Mononuclear cell (primary cell): ENCODE results near the gene LTC4S. TPM values are rescaled to one million over a fixed set of nuclear protein-coding genes. Genes with fewer than 3 reads are reported as not detected.

Experiments used
- H3K27me3 ChIP-seq: 2 replicates; pipeline ENCODE4 v1.6.0; 2011; ENCODE audit warnings: low read length, control low read depth; ENCODE audit not compliant: insufficient read depth
- H3K4me1 ChIP-seq: 2 replicates; pipeline ENCODE4 v1.5.1; 2011; ENCODE audit warnings: mild to moderate bottlenecking, low read length, control low read depth; ENCODE audit not compliant: insufficient read depth
- H3K4me3 ChIP-seq: 2 replicates; pipeline ENCODE4 v1.5.1; 2011; ENCODE audit warnings: mild to moderate bottlenecking, low read length, moderate library complexity
- H3K9me3 ChIP-seq: 2 replicates; pipeline ENCODE4 v1.5.1; 2011; ENCODE audit warnings: low read depth, mild to moderate bottlenecking, control low read depth, low read length
- total RNA-seq: library from RNA; depleted of rRNA; stranded (reverse); fragments of >200 nt; gene quantifications from one replicate; pipeline ENCODE4 v1.2.3, GENCODE V29; 2012

LTC4S gene
- total RNA-seq, 1 donor, result 2.5 TPM

DNA sequence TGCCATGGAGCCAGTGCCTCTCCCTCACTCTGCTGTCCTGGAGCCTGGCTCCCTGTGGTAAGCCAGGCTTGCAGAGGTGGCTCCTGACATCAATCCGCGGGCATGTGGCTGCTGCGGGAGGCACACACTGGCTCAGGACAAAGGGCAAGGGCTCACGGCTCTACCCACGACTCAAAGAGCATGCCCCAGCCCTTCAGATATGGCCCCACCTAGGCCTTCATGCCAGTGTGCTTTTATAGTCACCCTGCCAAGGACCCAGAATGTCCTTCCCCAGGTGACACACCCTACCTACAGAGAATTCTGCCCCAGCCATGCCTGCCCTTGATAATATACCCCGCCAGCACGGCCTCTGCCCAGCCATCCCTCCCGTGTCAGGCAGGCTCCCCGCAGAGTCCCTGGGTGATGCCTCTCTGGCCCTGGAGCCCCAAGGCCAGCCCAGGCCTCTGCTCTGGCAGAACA lies 11.3 kb downstream of the LTC4S start:
- Histone ChIP-seq H3K27me3 (no peaks in the 10 kb centered on the region), H3K4me1 (peaks cover 50% of the 10 kb centered on the region), H3K4me3 (peak overlapping the region; percentile 59), H3K9me3 (no peaks in the 10 kb centered on the region)

GRCh38 chr5:179805529-179806249 lies 11.9 kb downstream of the LTC4S start:
- H3K4me3 ChIP-seq, result peak overlapping the region; percentile 59

GRCh38 chr5:179806250-179807048 lies 12.7 kb downstream of the LTC4S start, which contains the start of gene MGAT4B:
TSS of gene MGAT4B (minus strand) at chr5:179806866. CDS start at chr5:179806583, 283 bp downstream.
- H3K4me1 ChIP-seq, result peaks cover 50% of the 10 kb centered on the region

More at GRCh38 chr5:179805529-179806249, 11.9 kb downstream of the LTC4S start:
- H3K9me3 ChIP-seq, result no peaks in the 10 kb centered on the region
- no peaks in the 10 kb centered on the region for H3K27me3 ChIP-seq
- peaks cover 50% of the 10 kb centered on the region for H3K4me1 ChIP-seq

DNA sequence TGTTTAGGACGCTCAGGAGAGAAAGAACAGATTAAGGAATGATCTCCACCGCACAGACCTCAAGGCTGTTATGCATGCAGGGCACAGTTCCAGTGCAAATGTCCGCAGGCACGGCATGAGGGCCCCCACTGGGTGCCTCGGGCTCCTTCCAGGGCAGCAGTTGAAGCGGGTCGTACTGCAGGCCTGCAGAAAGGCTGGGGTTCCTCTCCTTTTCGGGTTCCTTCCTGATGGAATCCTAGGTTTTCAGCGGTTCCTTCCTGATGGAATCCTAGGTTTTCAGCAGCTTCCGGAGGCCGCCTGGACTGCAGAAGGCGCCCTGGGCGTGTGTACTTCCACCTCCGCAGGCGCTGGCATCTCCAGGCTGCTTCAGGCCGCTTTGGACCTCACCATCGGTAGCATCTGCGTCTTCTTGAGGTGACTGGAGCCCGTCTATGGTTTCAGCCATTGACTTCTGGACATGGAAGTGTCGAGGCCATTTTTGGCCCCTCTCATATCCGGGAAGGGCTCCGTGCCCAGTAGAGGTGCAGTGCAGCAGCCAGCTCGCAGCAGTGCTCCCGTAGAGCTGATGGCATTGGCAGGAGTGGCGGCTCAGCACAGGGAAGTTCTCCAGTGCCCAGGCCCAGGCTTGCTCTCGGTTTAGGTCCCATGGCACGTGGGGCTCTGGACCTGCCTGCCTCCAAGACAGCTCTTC lies 18.5 kb downstream of the LTC4S start:
- peaks cover 19% of the 10 kb centered on the region for H3K4me1 ChIP-seq
- no peaks in the 10 kb centered on the region for H3K27me3 ChIP-seq
- H3K9me3 ChIP-seq, result no peaks in the 10 kb centered on the region
- no peak overlapping the region for H3K4me3 ChIP-seq

More at GRCh38 chr5:179806250-179807048, 12.7 kb downstream of the LTC4S start, which contains the start of gene MGAT4B:
- no peaks in the 10 kb centered on the region for H3K9me3 ChIP-seq
- peak within 1 kb of the TSS; percentile 59 for H3K4me3 ChIP-seq
- H3K27me3 ChIP-seq, result no peaks in the 10 kb centered on the region

DNA sequence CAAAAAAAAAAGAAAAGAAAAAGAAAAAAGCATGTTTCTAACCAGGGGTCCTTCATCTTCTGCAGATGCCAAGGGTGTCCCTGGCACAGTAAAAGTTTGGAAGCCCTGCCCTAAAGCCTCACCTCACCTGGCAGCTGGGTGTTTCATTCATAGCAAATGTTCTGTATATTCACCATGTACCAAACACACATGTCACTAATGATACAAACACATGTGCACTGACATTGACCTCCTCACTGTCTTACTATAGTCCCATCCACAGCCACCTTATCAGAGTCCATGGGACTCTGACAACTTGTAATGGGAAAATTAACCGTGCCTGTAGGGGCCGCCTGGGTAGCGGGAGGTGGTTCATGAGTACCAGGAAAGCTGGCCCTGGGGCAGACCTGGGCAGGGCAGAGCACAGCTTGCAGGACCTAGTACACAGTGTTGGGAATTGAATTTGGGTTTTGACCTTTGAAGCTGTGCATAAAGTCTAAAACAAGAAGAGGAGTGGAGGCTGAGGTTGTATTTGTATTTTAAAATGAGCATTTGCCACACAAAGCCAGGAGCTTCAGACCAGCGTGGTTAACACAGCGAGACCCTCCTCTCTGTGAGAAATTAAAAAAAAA lies 19.3 kb downstream of the LTC4S start:
- Histone ChIP-seq H3K9me3 (no peaks in the 10 kb centered on the region), H3K4me3 (no peak overlapping the region)

DNA sequence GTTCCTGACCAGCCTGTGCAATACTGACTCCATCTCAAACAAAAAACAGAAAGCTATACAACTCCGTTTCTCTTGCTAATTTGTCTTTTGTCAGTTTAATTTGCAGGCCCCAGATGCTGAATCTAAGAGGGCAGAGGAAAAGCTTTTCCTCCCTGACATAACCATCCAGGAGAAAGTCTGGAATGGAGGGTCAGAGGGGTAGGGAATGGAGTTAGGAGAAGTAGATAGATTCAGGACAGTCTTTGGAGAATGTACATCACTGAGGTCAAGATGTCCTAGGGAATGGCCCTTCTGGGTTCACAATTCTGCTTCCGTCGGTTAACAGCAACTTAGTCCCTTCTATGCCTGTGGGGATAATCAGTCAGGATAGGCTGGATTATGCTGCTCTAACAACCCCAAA lies 20.3 kb downstream of the LTC4S start:
- Histone ChIP-seq H3K9me3 (no peaks in the 10 kb centered on the region), H3K27me3 (no peaks in the 10 kb centered on the region), H3K4me3 (no peak overlapping the region), H3K4me1 (peaks cover 25% of the 10 kb centered on the region)

More for the DNA sequence above, 19.3 kb downstream of the LTC4S start:
- no peaks in the 10 kb centered on the region for H3K27me3 ChIP-seq
- peaks cover 17% of the 10 kb centered on the region for H3K4me1 ChIP-seq

DNA sequence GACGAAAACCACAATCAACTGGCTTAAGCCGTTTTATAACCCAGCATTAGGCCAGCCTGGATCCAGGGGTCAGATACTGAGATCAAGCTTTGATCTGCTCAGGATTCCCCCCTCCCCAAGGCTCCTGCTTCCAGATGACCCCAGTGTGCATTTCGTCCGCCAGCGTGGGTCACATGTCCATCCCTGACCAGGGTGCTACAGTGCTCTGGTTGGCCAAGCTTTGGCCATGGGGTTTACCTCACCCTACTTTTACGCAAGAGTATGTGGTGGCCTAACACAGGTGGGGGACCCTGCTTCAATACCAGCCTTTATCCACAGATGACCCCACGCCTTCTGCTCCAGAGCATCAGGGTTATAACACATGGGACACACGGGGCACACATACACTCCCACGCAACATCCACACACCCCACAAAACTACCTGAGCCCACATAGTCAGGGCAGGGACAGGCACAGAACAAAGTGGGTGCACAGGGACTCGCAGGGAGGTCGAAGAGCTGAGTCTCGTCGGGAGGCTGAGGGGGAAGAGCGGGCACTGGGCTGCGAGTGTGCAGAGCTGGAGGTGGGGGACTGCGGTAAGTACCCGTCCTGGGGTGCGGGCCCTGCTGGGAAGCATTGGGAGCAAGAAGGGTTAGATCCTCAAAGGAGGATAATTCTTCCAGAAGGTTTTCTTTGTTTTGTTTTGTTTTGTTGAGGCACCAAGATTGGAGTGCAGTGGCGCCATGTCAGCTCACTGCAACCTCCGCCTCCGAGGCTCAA lies 21.9 kb downstream of the LTC4S start:
- Histone ChIP-seq H3K27me3 (no peaks in the 10 kb centered on the region), H3K4me1 (peaks cover 40% of the 10 kb centered on the region), H3K4me3 (no peak overlapping the region), H3K9me3 (no peaks in the 10 kb centered on the region)

DNA sequence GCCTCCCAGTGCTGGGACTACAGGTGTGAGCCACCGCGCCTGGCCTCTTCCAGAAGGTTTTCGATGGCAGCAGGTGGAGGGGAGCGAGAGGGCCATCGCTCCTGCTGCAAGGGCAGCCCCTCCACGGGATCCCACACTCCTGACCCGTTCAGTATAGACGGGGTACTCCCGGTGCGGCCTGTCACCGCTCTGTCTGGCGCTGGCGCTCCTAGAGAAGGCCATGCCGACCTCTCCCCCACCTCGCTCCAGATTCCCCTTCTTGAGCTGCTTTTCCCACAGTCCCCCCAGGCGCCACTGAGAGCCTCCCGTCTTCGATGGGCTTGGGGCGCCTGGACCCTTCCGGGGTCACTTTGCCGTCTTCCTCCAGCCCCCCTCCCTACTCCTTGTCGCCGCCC lies 22.6 kb downstream of the LTC4S start:
- H3K9me3 ChIP-seq, result no peaks in the 10 kb centered on the region
- no peak overlapping the region for H3K4me3 ChIP-seq
- peaks cover 40% of the 10 kb centered on the region for H3K4me1 ChIP-seq
- no peaks in the 10 kb centered on the region for H3K27me3 ChIP-seq

GRCh38 chr5:179816796-179817469 lies 23.1 kb downstream of the LTC4S start:
- H3K4me1 ChIP-seq, result peaks cover 44% of the 10 kb centered on the region
- no peaks in the 10 kb centered on the region for H3K9me3 ChIP-seq
- no peaks in the 10 kb centered on the region for H3K27me3 ChIP-seq
- peak overlapping the region; percentile 13 for H3K4me3 ChIP-seq

DNA sequence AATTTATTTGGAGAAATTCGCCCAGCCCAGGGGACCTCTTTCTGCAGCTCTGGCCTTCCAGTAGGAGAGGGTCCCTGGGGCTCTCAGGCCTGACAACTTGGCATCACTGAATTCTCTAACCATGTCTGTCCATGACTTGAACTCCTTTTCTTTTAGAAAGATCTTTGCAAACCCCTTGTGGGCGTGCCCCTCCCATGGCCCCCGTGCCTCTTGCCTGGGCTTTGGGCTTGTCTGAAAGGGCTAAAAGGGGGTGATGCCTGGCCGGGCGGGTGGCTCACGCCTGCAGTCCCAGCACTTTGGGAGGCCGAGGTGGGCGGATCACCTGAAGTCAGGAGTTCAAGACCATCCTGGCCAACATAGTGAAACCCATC lies 23.7 kb downstream of the LTC4S start:
- H3K27me3 ChIP-seq, result no peaks in the 10 kb centered on the region
- no peak overlapping the region for H3K4me3 ChIP-seq
- H3K9me3 ChIP-seq, result no peaks in the 10 kb centered on the region
- H3K4me1 ChIP-seq, result peaks cover 49% of the 10 kb centered on the region

DNA sequence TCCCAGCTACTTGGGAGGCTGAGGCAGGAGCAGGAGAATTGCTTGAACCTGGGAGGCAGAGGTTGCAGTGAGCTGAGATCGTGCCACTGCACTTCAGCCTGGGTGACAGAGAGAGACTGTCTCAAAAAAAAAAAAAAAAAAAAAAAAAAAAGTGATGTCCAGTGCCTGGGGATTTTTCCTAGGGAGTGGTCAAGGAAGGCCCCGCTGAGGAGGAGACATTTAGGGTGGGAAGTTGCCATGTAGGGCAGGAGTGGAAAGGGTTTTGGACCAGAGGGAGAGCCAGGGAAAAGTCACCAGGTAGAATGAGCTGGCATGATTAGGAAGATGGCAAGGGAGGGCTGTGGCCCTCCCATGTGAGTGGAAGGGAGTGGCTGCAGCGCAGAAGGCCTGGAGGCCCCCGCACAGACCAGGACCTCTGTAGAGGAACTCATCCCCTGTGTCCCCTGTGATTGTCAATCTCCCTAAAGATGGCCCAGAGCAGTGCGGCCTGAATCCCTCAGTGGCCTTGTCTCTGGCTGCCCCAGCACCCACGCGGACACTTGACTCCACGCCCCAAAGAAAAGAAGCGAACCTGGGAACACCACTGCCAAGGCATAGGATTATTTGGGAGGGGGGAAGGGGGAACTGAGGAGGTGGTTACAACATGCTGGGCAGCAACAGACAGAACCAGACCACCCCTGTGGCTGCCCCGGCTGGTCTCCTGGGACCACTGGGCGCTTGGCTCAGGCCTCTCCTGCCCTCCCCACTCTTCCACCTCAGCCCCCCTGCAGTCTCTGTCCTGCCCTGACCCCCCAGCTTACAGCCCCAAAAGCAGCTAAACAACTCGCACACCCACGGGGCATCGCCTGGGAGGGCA lies 24.3 kb downstream of the LTC4S start:
- Histone ChIP-seq H3K4me1 (peaks cover 56% of the 10 kb centered on the region), H3K4me3 (peak overlapping the region; percentile 12), H3K9me3 (no peaks in the 10 kb centered on the region), H3K27me3 (no peaks in the 10 kb centered on the region)

DNA sequence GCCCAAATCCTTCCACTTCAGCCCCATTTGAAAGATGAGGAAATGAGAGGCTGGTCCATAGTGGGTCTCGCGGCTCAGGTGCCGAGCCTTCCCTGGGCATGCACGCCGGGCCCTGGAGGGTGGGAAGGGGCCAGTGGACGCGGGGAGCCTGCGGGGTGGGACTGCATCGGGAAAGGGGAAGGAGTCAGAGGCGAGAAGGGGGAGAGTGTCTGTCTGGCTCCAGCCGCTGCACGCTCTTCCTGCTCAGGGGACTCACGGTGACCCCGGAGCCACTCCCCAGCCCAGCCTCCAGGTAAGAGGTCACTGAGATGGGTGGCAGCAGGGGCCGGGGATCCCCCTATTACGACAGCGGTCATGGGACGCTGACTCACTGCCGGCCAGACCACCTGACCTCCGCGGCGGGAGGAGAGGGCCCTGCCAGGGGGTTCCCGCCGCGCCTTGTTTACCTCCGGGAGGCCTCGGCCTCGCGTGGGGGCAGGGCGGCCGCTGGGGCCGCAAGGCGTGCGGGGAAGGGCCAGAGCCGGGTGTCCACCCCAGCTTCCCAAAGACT lies 25.0 kb downstream of the LTC4S start:
- Histone ChIP-seq H3K27me3 (no peaks in the 10 kb centered on the region), H3K9me3 (no peaks in the 10 kb centered on the region), H3K4me3 (peak overlapping the region; percentile 12), H3K4me1 (peaks cover 57% of the 10 kb centered on the region)
